Karpas-422 (cell line): ENCODE results near the gene LMCD1. TPM values are rescaled to one million over a fixed set of nuclear protein-coding genes. Genes with fewer than 3 reads are reported as not detected.
"Not testable (repeated sequence)": the region's sequence is repeated elsewhere in the genome, so short reads cannot be mapped to it uniquely, and the experiment has no call there.

Experiments used
- DNase-seq: peaks from one replicate; pipeline ENCODE4 v3.0.0-alpha.2; 2015
- H2AFZ ChIP-seq: fragments of 200-600 bp; sonication (generic); 2 replicates; pipeline ENCODE4 v1.6.1; 2014; ENCODE audit warnings: antibody characterized with exemption, low read length, mixed read lengths
- H3K27ac ChIP-seq: fragments of 200-600 bp; sonication (generic); 2 replicates; pipeline ENCODE4 v1.5.1; 2014; ENCODE audit warnings: mild to moderate bottlenecking, low read length, moderate library complexity
- H3K27me3 ChIP-seq: fragments of 200-600 bp; sonication (generic); 2 replicates; pipeline ENCODE4 v1.6.1; 2014; ENCODE audit warnings: low read length, mixed read lengths
- H3K36me3 ChIP-seq: fragments of 200-600 bp; sonication (generic); 2 replicates; pipeline ENCODE4 v1.6.1; 2014; ENCODE audit warnings: low read length, mixed read lengths; ENCODE audit not compliant: insufficient read depth
- H3K4me1 ChIP-seq: fragments of 200-600 bp; sonication (generic); 2 replicates; pipeline ENCODE4 v1.6.1; 2014; ENCODE audit warnings: mild to moderate bottlenecking, low read length, mixed read lengths
- H3K4me2 ChIP-seq: fragments of 200-600 bp; sonication (generic); 2 replicates; pipeline ENCODE4 v1.6.1; 2014; ENCODE audit warnings: low read length, low read depth, mild to moderate bottlenecking; ENCODE audit not compliant: poor library complexity, severe bottlenecking
- H3K4me3 ChIP-seq: fragments of 200-600 bp; sonication (generic); 2 replicates; pipeline ENCODE4 v1.5.1; 2014; ENCODE audit warnings: mild to moderate bottlenecking, antibody characterized with exemption, low read length, mixed read lengths
- H3K79me2 ChIP-seq: fragments of 200-600 bp; sonication (generic); 2 replicates; pipeline ENCODE4 v1.6.1; 2014; ENCODE audit warnings: mild to moderate bottlenecking, low read length, mixed read lengths
- H3K9ac ChIP-seq: fragments of 200-600 bp; sonication (generic); 2 replicates; pipeline ENCODE4 v1.6.0; 2014; ENCODE audit warnings: low read length
- H3K9me2 ChIP-seq: fragments of 200-600 bp; sonication (generic), shearing (Covaris generic); replicated peaks from 2 replicates; pipeline ENCODE4 v1.6.0; 2014; ENCODE audit warnings: mild to moderate bottlenecking, low read length, moderate library complexity; ENCODE audit not compliant: insufficient read depth
- H3K9me3 ChIP-seq: fragments of 300-700, 200-600 bp; sonication (generic); 2 replicates; pipeline ENCODE4 v1.6.1; 2014; ENCODE audit warnings: low read length, mixed read lengths
- H4K20me1 ChIP-seq: fragments of 200-600 bp; sonication (generic); 2 replicates; pipeline ENCODE4 v1.6.1; 2014; ENCODE audit warnings: mild to moderate bottlenecking, antibody characterized with exemption, low read length, low read depth; ENCODE audit not compliant: insufficient read depth
- total RNA-seq: library from RNA; depleted of rRNA; stranded (reverse); fragments of >200 nt; shearing (Covaris generic); gene quantifications from 2 replicates; pipeline ENCODE4 v1.2.3, GENCODE V29; 2014; ENCODE audit warnings: low replicate concordance

Gene LMCD1
- total RNA-seq, 1 experiment from 2014 or later: not detected

DNA sequence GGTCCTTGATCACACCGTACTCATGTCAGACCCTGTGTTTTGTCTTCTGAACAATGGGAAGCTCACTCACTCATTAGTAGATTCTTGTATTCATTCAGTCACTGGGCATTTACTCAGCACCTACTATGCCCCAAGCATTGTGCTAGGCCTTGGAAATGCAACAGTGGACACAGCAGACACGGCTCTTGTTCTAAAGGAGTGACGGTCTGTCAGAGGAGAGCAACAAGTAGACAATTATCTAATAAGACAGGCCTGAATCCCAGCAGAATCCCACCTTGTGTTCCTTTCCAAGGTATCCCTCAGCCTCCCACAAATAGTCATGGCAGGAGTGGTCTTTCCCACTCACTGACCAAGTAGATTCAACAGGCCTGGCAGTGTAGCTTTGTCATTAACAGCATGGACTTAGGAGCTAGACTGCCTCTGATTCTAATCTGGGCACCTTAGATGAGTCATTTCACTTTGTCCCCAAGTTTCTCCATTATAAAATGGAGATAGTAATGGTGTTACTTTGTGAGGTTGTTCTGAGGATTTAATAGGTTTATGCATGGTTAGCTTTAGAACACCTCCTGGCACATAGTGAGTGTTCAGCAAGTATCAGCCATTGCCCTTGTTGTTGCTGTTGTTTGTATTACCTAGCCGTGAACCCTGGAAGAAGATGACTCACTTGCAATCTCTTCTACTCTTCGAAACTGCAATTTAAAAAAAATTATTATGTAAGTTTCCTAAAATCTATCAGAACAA lies 73.9 kb downstream of the LMCD1 start:
- no peaks in the 10 kb centered on the region for H3K9me3 ChIP-seq
- no peaks in the 10 kb centered on the region for H3K79me2 ChIP-seq
- H3K4me3 ChIP-seq: no peak overlapping the region
- no peak overlapping the region for H3K9ac ChIP-seq
- H3K4me1 ChIP-seq: no peaks in the 10 kb centered on the region
- H3K9me2 ChIP-seq: no peaks in the 10 kb centered on the region
- DNase-seq: no peak
- H3K36me3 ChIP-seq: no peaks in the 10 kb centered on the region
- no peak overlapping the region for H2AFZ ChIP-seq
- peaks cover 4% of the 10 kb centered on the region; the same call in 1 of the 2 replicates for H3K27me3 ChIP-seq
- no peak overlapping the region for H3K27ac ChIP-seq
- no peak overlapping the region for H3K4me2 ChIP-seq
- H4K20me1 ChIP-seq: no peaks in the 10 kb centered on the region

DNA sequence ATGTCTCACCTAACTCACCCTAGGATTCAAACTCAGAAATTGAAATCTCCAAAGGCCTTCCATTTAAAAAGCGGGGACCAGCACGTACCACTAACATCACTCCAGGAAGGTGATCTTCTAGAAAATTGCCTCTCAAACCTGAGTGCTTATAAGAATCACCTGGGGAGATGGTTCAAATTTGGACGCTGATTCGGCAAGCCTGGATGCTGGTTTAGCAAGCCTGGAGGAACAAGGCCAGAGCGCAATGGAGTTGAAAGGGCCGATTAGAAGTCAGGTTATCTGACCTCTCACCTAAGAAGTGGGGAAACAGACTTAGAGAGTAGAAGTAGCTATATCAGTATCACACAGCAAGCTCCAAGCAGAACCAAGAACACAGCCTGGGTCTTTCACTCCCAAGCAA lies 74.8 kb downstream of the LMCD1 start:
- no peaks in the 10 kb centered on the region for H3K36me3 ChIP-seq
- no peak overlapping the region for H3K9ac ChIP-seq
- no peaks in the 10 kb centered on the region for H3K4me1 ChIP-seq
- H3K4me2 ChIP-seq: no peak overlapping the region
- no peaks in the 10 kb centered on the region for H3K79me2 ChIP-seq
- no peak overlapping the region for H3K27ac ChIP-seq
- no peaks in the 10 kb centered on the region for H4K20me1 ChIP-seq
- DNase-seq: no peak
- H3K9me3 ChIP-seq: no peaks in the 10 kb centered on the region
- peaks cover 4% of the 10 kb centered on the region; the same call in 1 of the 2 replicates for H3K27me3 ChIP-seq
- H3K4me3 ChIP-seq: no peak overlapping the region
- H3K9me2 ChIP-seq: no peaks in the 10 kb centered on the region
- no peak overlapping the region for H2AFZ ChIP-seq

DNA sequence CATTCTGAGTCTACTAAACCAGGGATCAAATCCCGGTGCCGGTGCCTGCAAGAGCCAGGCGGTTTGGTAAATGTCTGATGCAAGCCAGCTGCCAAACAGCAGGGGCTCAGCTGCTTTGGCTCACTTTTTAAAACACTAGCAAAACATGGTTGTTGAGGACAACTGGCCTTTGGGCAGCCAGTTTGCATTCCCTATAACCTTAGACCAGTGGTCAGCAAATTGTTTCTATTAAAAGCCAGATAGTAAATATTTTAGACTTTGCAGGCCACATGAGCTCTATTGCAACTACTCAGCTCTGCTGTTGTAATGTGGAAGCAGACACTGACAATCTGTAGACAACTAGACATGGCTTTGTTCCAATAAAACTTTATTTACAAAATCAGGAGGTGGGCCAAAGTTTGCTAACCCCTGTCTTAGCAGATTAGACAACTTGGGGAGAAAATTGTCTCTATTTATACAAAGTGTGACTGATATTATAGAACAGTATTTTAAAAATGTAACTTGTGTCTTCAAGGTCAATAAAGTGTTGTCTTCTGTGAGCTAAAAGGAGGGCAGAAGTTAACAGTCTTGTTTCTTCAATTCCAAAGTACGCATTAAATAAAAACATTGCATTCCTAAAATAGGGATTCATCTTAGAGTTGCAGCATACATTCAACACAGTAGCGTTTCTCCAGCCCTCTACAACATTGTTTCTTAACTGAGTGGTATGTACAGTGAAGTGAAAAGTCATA lies 75.4 kb downstream of the LMCD1 start:
- H3K4me1 ChIP-seq: no peaks in the 10 kb centered on the region

DNA sequence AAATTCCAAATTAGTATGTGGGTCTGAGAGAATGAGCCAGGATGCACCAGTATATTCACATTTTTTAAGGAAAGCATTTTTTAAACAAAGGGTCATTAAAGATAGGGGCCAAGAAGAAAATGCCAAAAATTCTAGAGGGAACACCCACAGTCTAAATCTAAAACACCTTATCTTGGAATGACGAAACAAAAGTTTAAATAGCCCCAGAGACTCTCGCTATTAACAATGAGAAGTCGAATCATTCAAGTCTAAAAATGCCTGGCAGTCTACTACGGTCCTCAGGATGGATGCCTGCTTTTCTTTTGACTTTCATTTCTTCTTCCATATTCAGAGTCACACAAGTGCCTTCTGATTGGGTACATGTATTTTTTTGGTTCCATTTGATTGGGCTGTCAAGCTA lies 76.7 kb downstream of the LMCD1 start:
- H3K36me3 ChIP-seq: no peaks in the 10 kb centered on the region
- H3K4me2 ChIP-seq: no peak overlapping the region
- no peak overlapping the region for H3K9ac ChIP-seq
- H3K4me3 ChIP-seq: no peak overlapping the region
- no peaks in the 10 kb centered on the region for H3K79me2 ChIP-seq
- H2AFZ ChIP-seq: no peak overlapping the region
- no peaks in the 10 kb centered on the region for H3K9me3 ChIP-seq
- H3K27ac ChIP-seq: no peak overlapping the region
- DNase-seq: no peak
- H3K27me3 ChIP-seq: peaks cover 2% of the 10 kb centered on the region; the same call in 1 of the 2 replicates
- no peaks in the 10 kb centered on the region for H4K20me1 ChIP-seq
- no peaks in the 10 kb centered on the region for H3K4me1 ChIP-seq
- no peaks in the 10 kb centered on the region for H3K9me2 ChIP-seq

More for the DNA sequence above, 75.4 kb downstream of the LMCD1 start:
- Histone ChIP-seq H3K36me3 (no peaks in the 10 kb centered on the region), H2AFZ (no peak overlapping the region), H3K79me2 (no peaks in the 10 kb centered on the region), H3K4me3 (no peak overlapping the region), H4K20me1 (no peaks in the 10 kb centered on the region), H3K9me2 (no peaks in the 10 kb centered on the region), H3K27me3 (peaks cover 4% of the 10 kb centered on the region; the same call in 1 of the 2 replicates), H3K27ac (no peak overlapping the region), H3K9ac (no peak overlapping the region), H3K9me3 (no peaks in the 10 kb centered on the region), H3K4me2 (no peak overlapping the region)
- DNase-seq: no peak

DNA sequence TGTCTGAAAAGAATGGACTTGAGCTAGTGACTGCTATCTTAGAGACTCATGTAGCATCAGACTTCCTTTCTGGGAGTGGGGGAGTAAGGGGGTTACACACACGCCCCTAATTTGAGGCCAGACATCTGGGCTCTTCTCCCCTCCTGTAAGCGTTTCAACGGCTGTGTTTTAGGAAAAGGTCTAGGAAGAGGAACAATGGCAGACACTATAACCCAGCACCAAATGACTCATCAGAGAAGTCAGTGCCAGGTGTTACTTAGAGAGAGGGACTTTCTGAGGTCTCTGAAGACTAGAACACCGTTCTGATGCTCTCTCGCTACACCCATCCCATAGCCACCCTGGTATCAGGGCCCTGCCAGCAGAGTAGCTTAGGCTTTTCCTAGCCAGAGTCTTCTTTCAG lies 77.5 kb downstream of the LMCD1 start:
- no peak overlapping the region for H2AFZ ChIP-seq
- no peak overlapping the region for H3K4me2 ChIP-seq
- H4K20me1 ChIP-seq: no peaks in the 10 kb centered on the region
- H3K4me3 ChIP-seq: no peak overlapping the region
- no peak overlapping the region for H3K27ac ChIP-seq
- no peak overlapping the region for H3K9ac ChIP-seq
- no peaks in the 10 kb centered on the region for H3K79me2 ChIP-seq
- H3K27me3 ChIP-seq: no peaks in the 10 kb centered on the region
- no peaks in the 10 kb centered on the region for H3K9me2 ChIP-seq
- no peaks in the 10 kb centered on the region for H3K9me3 ChIP-seq
- DNase-seq: no peak
- no peaks in the 10 kb centered on the region for H3K4me1 ChIP-seq
- no peaks in the 10 kb centered on the region for H3K36me3 ChIP-seq

DNA sequence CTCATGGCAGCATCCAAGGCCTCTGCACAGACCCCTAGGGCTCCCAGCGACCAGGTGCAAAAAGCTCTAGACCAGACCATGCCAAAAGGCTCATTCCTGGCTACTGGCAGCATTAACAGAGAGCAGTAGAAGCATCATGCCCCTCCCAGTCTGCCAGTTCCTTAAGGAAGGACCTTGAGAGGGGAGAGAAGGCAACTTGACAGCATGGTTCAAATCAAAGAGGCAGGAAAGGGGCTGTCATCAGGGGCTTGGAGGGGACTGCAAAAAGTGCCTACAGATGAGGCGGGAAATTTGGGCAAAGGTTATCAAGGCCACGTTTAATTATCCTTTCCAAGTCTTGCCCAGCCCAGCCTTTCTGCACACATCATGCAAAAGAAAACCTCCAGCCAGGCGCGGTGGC lies 78.3 kb downstream of the LMCD1 start:
- no peaks in the 10 kb centered on the region for H3K79me2 ChIP-seq

DNA sequence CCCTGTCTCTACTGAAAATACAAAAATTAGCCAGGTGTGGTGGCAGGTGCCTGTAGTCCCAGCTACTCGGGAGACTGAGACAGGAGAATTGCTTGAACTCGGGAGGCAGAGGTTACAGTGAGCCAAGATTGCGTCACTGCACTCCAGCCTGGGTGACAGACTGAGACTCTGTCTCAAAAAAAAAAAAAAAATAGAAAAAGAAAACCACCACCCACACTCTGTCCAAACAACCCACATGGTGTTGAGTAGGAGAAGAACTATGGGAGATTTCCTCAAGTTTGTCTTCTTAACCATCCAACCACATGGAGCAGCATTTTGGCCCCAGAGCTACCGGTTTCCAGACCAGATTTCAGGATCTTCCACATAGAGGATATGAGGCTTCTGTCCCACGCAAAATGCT lies 78.8 kb downstream of the LMCD1 start:
- not testable (repeated sequence) for H4K20me1 ChIP-seq, H3K36me3 ChIP-seq, H3K4me1 ChIP-seq, DNase-seq, H3K4me2 ChIP-seq, H3K27me3 ChIP-seq, H2AFZ ChIP-seq, H3K9ac ChIP-seq, H3K79me2 ChIP-seq, H3K9me2 ChIP-seq, H3K27ac ChIP-seq, H3K4me3 ChIP-seq, H3K9me3 ChIP-seq

More for the DNA sequence above, 78.3 kb downstream of the LMCD1 start:
- Histone ChIP-seq H3K9me2 (no peaks in the 10 kb centered on the region), H3K4me2 (no peak overlapping the region), H3K36me3 (no peaks in the 10 kb centered on the region), H3K9ac (no peak overlapping the region), H3K4me3 (no peak overlapping the region), H4K20me1 (no peaks in the 10 kb centered on the region), H3K9me3 (no peaks in the 10 kb centered on the region), H2AFZ (no peak overlapping the region), H3K4me1 (no peaks in the 10 kb centered on the region), H3K27ac (no peak overlapping the region), H3K27me3 (no peaks in the 10 kb centered on the region)
- DNase-seq: no peak

DNA sequence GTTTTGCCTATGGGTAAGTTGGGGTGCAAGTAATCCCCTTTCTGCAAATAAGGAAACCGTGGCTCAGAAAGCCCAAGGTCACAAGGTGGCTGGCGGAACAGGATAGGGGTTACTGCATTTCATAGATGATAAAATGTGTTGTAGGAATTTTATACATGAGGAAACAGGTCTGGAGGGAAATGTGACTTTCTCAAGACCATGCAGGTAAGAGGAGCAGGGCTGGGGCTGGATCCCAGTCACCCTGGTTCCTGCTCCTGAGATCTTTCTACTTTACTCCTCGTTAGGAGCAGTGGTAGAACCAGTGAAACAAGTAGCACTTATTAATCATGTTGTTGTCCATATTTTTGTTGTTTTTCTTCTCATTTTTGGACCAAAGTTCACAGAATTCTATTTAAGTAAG lies 79.8 kb downstream of the LMCD1 start:
- Histone ChIP-seq H3K4me1 (no peaks in the 10 kb centered on the region), H4K20me1 (no peaks in the 10 kb centered on the region), H3K4me2 (no peak overlapping the region), H3K9ac (no peak overlapping the region), H3K9me3 (no peaks in the 10 kb centered on the region), H3K27ac (no peak overlapping the region), H3K9me2 (no peaks in the 10 kb centered on the region), H3K27me3 (no peaks in the 10 kb centered on the region), H2AFZ (no peak overlapping the region), H3K36me3 (no peaks in the 10 kb centered on the region), H3K79me2 (no peaks in the 10 kb centered on the region), H3K4me3 (no peak overlapping the region)
- no peak for DNase-seq
